Measurements from ENCODE around the gene MRPL11.
A peak's percentile ranks its signal among the peaks of the same experiment; 100 is the strongest.

Gene MRPL11

GRCh38 chr11:66429983-66430602, 8.6 kb downstream of the MRPL11 start:
- peak; percentile 81 for DNase-seq (ENCODE audit: low read depth)
- TF ChIP-seq MYC (IDR thresholded peaks at IDR 0.05; ENCODE audit: low read depth, low read length) (peak; percentile 94), POLR2A (IDR thresholded peaks at IDR 0.05; ENCODE audit: extremely low read depth, insufficient read length) (no peak), MAX (IDR thresholded peaks at IDR 0.05; ENCODE audit: low read depth, low read length) (peak; percentile 87), CTCF (IDR thresholded peaks at IDR 0.05; ENCODE audit: low read depth, low read length) (peak; percentile 87)
- H3K4me3 ChIP-seq (ENCODE audit: low read depth, low read length): no peak overlapping the region

- no peak for TF ChIP-seq MAX (IDR thresholded peaks at IDR 0.05; ENCODE audit: low read depth, low read length)
- H3K4me3 ChIP-seq (ENCODE audit: low read depth, low read length): no peak overlapping the region
- no peak for DNase-seq (ENCODE audit: low read depth)
Observed at GRCh38 chr11:66428933-66429332, 9.7 kb downstream of the MRPL11 start.

- no peak for DNase-seq (ENCODE audit: low read depth)
- no peak for TF ChIP-seq MAX (IDR thresholded peaks at IDR 0.05; ENCODE audit: low read depth, low read length)
- no peak for TF ChIP-seq POLR2A (IDR thresholded peaks at IDR 0.05; ENCODE audit: extremely low read depth, insufficient read length)
- no peak for TF ChIP-seq MYC (IDR thresholded peaks at IDR 0.05; ENCODE audit: low read depth, low read length)
- TF ChIP-seq CTCF (IDR thresholded peaks at IDR 0.05; ENCODE audit: low read depth, low read length): no peak
- H3K4me3 ChIP-seq (ENCODE audit: low read depth, low read length): no peak overlapping the region
Observed at GRCh38 chr11:66426314-66426713, 12.3 kb downstream of the MRPL11 start.

- H3K4me3 ChIP-seq (ENCODE audit: low read depth, low read length): no peak overlapping the region
- peak; percentile 87 for DNase-seq (ENCODE audit: low read depth)
- TF ChIP-seq MAX (IDR thresholded peaks at IDR 0.05; ENCODE audit: low read depth, low read length): peak; percentile 98
- no peak for TF ChIP-seq POLR2A (IDR thresholded peaks at IDR 0.05; ENCODE audit: extremely low read depth, insufficient read length)
- peak; percentile 77 for TF ChIP-seq MYC (IDR thresholded peaks at IDR 0.05; ENCODE audit: low read depth, low read length)
- TF ChIP-seq CTCF (IDR thresholded peaks at IDR 0.05; ENCODE audit: low read depth, low read length): no peak
Observed at GRCh38 chr11:66421492-66422205, 17.0 kb downstream of the MRPL11 start.

GRCh38 chr11:66420671-66421476, 17.8 kb downstream of the MRPL11 start, which contains the start of gene NPAS4:
Gene NPAS4, plus strand, starts transcription at chr11:66421035. Its CDS starts 145 bp downstream, at chr11:66421180.
- DNase-seq (ENCODE audit: low read depth): no peak

More at GRCh38 chr11:66420671-66421476, 17.8 kb downstream of the MRPL11 start, which contains the start of gene NPAS4:
- no peak within 1 kb of the TSS for H3K4me3 ChIP-seq (ENCODE audit: low read depth, low read length)
- TF ChIP-seq MYC (IDR thresholded peaks at IDR 0.05; ENCODE audit: low read depth, low read length) (no peak), MAX (IDR thresholded peaks at IDR 0.05; ENCODE audit: low read depth, low read length) (no peak), POLR2A (IDR thresholded peaks at IDR 0.05; ENCODE audit: extremely low read depth, insufficient read length) (no peak), CTCF (IDR thresholded peaks at IDR 0.05; ENCODE audit: low read depth, low read length) (no peak)
